Loucy (cell line): Measurements from ENCODE around the gene CTSC.

Experiments used
- CTCF ChIP-seq: fragments of 200-600 bp; sonication (generic); conservative IDR thresholded peaks from 2 replicates; pipeline ENCODE4 v1.5.1; 2014; ENCODE audit warnings: mild to moderate bottlenecking, antibody characterized with exemption, low read length
- EZH2phosphoT487 ChIP-seq: fragments of 200-600 bp; IDR thresholded peaks from 2 replicates; pipeline ENCODE4 v1.6.1; 2018; ENCODE audit warnings: antibody characterized with exemption, mild to moderate bottlenecking, moderate library complexity, borderline replicate concordance

DNA sequence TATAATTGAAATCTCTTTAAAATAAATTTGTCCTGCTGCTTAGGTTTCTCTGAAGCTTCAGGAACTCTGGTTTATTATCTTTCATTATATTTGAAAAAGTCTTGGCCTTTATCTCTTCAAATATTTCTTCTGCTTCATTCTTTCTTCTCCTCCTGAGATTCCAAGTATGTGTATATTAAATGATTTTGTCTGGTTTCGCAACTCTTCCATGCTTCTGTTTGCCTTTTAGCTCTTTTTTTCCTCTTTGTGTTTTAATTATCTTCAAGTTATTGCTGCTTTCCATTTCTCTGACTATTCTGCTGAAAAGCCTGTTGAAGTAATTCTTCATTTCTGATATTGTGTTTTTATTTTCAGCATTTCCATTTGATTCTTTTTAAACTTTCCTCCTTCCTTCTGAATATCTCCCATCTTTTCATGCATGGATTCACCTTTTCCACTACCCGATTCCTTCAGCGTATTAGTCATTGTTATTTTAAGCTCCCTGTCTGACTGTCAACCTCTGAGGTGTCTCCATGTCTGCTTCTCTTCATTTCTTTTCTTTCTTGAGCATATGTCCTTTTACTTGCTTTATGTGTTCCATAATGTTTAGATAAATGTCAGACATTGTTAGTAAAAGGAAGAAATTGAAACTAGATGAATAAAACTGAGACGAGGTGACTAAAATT is 46.6 kb upstream of the CTSC start:
- TF ChIP-seq CTCF (no peak), EZH2phosphoT487 (no peak)
